WTC11 (cell line): Measurements from ENCODE around the gene RGS14.

Experiments
- ATF6 ChIP-seq: sonication (generic); formaldehyde crosslinking; IDR thresholded peaks from 2 replicates; pipeline ENCODE4 v1.8.1; 2023; ENCODE audit warnings: mild to moderate bottlenecking, missing genetic modification reagents
- E2F1 ChIP-seq: sonication (generic); formaldehyde crosslinking; IDR thresholded peaks from 2 replicates; pipeline ENCODE4 v1.8.0; 2022; ENCODE audit warnings: mild to moderate bottlenecking, missing genetic modification reagents
- JUN ChIP-seq: sonication (generic); formaldehyde crosslinking; IDR thresholded peaks from 2 replicates; pipeline ENCODE4 v1.8.0; 2023; ENCODE audit warnings: mild to moderate bottlenecking, missing genetic modification reagents
- NR3C1 ChIP-seq: sonication (generic); formaldehyde crosslinking; conservative IDR thresholded peaks from 2 replicates; pipeline ENCODE4 v1.8.1; 2023; ENCODE audit warnings: low read depth, mild to moderate bottlenecking, missing genetic modification reagents
- RORB ChIP-seq: fragments of 250-450 bp; sonication (Bioruptor Pico); IDR thresholded peaks from 2 replicates; pipeline ENCODE4 v1.9.0; 2021; ENCODE audit warnings: mild to moderate bottlenecking
- SMAD3 ChIP-seq: sonication (generic); formaldehyde crosslinking; IDR thresholded peaks from 2 replicates; pipeline ENCODE4 v1.8.0; 2022; ENCODE audit warnings: missing genetic modification reagents, mild to moderate bottlenecking, borderline replicate concordance
- TF ChIP-seq, protein P1 (sequence below): fragments of 200-600 bp; IDR thresholded peaks from 2 replicates; pipeline ENCODE4 v1.8.0; 2022; ENCODE audit warnings: antibody characterized with exemption
- TF ChIP-seq, protein P2 (sequence below): sonication (generic); formaldehyde crosslinking; conservative IDR thresholded peaks from 2 replicates; pipeline ENCODE4 v1.8.1; 2022; ENCODE audit warnings: mild to moderate bottlenecking, missing genetic modification reagents
- TF ChIP-seq, protein P3 (sequence below): sonication (generic); formaldehyde crosslinking; IDR thresholded peaks from 2 replicates; pipeline ENCODE4 v1.8.0; 2022; ENCODE audit warnings: missing genetic modification reagents

DNA sequence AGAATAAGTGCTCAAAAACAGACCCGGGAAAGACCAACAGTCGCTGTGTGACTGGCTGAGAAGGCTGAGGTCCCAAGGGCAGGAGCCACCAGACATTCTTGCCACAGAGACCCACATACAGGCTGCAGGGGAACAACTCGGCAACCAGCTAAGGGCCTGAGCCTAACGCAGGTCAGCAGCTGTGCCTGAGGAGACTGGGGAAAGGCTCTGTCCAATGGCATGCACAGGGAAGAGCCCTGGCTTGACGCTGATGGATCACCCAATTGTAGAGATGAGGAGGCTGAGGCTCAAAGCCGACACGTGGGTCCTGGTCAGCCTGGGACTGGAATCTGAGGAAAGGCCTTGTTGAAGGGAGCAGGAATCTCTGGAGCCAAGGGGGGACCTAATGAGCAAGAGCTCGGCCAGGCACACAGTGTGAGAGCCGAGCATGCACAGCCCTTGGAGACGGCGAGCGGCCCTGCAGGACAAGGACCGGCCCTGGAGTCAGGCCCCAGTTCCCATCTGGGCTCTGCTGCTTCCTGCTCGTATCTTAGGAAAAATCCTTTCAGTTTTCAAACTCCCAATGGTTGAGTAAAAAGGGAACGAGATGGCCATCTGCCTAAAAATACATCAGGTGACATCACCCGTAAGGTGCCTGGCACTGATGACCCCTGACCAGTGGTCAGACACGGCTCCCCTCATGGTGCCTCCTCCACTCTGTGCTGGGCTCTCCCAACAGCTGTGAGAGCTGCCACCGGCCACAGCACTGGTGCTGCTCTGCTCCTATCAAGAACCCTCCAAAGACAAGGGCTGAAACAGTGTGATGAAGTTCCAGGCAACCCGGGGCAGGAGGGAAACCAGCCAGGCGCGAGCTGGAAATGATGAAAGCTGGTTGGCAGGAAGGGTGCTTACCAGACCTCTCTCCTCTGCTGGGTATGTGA, 22.7 kb upstream of the RGS14 start:
- TF ChIP-seq, protein P1, sequence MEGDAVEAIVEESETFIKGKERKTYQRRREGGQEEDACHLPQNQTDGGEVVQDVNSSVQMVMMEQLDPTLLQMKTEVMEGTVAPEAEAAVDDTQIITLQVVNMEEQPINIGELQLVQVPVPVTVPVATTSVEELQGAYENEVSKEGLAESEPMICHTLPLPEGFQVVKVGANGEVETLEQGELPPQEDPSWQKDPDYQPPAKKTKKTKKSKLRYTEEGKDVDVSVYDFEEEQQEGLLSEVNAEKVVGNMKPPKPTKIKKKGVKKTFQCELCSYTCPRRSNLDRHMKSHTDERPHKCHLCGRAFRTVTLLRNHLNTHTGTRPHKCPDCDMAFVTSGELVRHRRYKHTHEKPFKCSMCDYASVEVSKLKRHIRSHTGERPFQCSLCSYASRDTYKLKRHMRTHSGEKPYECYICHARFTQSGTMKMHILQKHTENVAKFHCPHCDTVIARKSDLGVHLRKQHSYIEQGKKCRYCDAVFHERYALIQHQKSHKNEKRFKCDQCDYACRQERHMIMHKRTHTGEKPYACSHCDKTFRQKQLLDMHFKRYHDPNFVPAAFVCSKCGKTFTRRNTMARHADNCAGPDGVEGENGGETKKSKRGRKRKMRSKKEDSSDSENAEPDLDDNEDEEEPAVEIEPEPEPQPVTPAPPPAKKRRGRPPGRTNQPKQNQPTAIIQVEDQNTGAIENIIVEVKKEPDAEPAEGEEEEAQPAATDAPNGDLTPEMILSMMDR, result no peak
- TF ChIP-seq, protein P2, sequence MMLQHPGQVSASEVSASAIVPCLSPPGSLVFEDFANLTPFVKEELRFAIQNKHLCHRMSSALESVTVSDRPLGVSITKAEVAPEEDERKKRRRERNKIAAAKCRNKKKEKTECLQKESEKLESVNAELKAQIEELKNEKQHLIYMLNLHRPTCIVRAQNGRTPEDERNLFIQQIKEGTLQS (CRISPR knock-in tag), result no peak
- TF ChIP-seq ATF6 (CRISPR knock-in tag), result no peak
- no peak for TF ChIP-seq E2F1
- no peak for TF ChIP-seq SMAD3 (CRISPR knock-in tag)
- no peak for TF ChIP-seq JUN (CRISPR knock-in tag)
- TF ChIP-seq RORB, result no peak
- no peak for TF ChIP-seq NR3C1
- TF ChIP-seq, protein P3, sequence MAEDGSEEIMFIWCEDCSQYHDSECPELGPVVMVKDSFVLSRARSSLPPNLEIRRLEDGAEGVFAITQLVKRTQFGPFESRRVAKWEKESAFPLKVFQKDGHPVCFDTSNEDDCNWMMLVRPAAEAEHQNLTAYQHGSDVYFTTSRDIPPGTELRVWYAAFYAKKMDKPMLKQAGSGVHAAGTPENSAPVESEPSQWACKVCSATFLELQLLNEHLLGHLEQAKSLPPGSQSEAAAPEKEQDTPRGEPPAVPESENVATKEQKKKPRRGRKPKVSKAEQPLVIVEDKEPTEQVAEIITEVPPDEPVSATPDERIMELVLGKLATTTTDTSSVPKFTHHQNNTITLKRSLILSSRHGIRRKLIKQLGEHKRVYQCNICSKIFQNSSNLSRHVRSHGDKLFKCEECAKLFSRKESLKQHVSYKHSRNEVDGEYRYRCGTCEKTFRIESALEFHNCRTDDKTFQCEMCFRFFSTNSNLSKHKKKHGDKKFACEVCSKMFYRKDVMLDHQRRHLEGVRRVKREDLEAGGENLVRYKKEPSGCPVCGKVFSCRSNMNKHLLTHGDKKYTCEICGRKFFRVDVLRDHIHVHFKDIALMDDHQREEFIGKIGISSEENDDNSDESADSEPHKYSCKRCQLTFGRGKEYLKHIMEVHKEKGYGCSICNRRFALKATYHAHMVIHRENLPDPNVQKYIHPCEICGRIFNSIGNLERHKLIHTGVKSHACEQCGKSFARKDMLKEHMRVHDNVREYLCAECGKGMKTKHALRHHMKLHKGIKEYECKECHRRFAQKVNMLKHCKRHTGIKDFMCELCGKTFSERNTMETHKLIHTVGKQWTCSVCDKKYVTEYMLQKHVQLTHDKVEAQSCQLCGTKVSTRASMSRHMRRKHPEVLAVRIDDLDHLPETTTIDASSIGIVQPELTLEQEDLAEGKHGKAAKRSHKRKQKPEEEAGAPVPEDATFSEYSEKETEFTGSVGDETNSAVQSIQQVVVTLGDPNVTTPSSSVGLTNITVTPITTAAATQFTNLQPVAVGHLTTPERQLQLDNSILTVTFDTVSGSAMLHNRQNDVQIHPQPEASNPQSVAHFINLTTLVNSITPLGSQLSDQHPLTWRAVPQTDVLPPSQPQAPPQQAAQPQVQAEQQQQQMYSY (CRISPR knock-in tag), result no peak
